HG03045 (cell line): Measurements from ENCODE around the gene LDB2.
"Not testable (repeated sequence)": the region's sequence is repeated elsewhere in the genome, so short reads cannot be mapped to it uniquely, and the experiment has no call there.

Source experiments
- ATAC-seq: cut with Tn5 transposase; IDR thresholded peaks from one replicate; pipeline ENCODE4 v1.9.1; 2021; ENCODE audit warnings: mild to moderate bottlenecking, moderate library complexity; ENCODE audit not compliant: unreplicated experiment

LDB2 gene

GRCh38 chr4:16897991-16898827 lies at the start of gene LDB2:
Gene LDB2 (minus strand): TSS chr4:16898645.
- no peak for ATAC-seq

- ATAC-seq, result no peak
Measured at GRCh38 chr4:16942491-16942890, 44.0 kb upstream of the LDB2 start.

GRCh38 chr4:16939178-16939577 lies 40.7 kb upstream of the LDB2 start:
- ATAC-seq, result no peak

GRCh38 chr4:16938512-16939040 lies 40.1 kb upstream of the LDB2 start:
- ATAC-seq, result no peak

- ATAC-seq, result no peak
Measured at GRCh38 chr4:16931339-16932305, 33.2 kb upstream of the LDB2 start.

GRCh38 chr4:16926214-16926613 lies 27.8 kb upstream of the LDB2 start:
- ATAC-seq, result no peak

DNA sequence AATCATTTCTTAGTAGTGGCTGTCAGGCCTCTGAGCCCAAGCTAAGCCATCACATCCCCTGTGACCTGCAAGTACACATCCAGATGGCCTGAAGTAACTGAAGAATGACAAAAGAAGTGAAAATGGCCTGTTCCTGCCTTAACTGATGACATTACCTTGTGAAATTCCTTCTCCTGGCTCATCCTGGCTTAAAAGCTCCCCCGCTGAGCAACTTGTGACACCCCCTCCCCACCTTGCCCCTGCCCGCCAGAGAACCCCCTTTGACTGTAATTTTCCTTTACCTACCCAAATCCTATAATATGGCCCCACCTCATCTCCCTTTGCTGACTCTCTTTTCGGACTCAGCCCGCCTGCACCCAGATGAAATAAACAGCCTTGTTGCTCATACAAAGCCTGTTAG lies 20.3 kb upstream of the LDB2 start:
- not testable (repeated sequence) for ATAC-seq

GRCh38 chr4:16916719-16917337 lies 18.4 kb upstream of the LDB2 start:
- peak; percentile 99 for ATAC-seq

GRCh38 chr4:16916031-16916430 lies 17.6 kb upstream of the LDB2 start:
- no peak for ATAC-seq

GRCh38 chr4:16914208-16914607 lies 15.8 kb upstream of the LDB2 start:
- no peak for ATAC-seq

GRCh38 chr4:16912896-16913295 lies 14.5 kb upstream of the LDB2 start:
- ATAC-seq, result no peak

- ATAC-seq, result no peak
Measured at GRCh38 chr4:16909281-16909680, 10.8 kb upstream of the LDB2 start.

- no peak for ATAC-seq
Measured at GRCh38 chr4:16908377-16909021, 10.1 kb upstream of the LDB2 start.

DNA sequence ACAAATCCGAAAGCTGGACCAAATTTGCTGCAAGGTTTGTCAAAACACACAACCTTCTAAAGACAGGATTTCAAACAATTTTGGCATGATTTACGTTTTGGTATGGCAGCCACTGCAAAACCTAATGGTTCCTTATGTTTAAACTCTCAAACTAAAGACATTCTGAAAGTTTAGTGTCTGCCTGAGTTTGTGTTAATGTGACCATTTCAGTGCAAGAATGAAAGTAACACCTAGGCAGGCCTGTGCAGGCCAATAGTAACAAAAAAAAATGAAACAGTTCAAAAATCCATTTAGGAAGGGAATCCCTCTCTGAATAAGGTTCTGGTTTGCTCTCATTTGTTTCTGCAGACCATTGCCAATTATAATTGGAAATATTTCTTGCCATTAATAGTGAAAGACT lies 1.9 kb upstream of the LDB2 start:
- no peak for ATAC-seq

DNA sequence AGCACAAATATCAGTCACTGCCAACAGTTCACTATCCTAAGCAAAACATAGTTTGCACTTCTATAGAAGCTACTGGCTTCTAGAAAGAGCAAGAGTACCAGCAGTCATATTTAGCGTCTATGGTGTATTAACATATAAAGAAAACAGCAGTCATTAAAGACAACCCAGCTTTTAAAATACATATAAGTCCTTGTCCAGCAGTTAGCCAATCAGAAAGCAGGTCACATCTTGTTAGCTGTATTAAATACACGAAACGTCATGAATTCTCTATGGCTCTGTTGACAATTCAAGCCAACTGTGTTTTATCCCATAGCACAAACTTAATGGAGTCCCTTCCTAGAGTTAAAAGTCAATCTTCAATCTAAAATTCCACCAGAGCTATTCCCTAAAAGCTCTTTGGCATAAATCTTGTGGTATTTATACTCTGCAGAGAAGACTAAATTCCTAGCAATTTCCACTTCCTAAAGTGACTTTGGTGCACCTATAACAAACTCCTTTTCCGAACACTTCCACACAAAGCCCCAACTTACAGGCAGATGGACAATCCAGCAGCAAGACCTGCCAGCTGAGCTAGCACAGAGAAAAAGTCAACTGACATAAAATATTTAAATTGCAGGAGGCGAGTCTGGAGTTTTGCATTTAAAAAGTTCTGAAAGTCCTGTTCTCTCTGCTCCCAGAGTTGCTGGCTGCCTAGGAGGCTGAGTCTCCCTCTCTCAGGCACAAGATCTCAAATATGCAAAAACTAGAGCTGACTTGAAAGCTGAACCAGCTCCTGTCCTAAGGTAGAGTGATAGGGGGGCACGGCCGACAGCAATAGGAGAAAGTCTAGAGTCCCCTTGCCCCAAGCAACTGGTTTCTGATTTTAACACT lies 1.3 kb downstream of the LDB2 start:
- no peak for ATAC-seq

DNA sequence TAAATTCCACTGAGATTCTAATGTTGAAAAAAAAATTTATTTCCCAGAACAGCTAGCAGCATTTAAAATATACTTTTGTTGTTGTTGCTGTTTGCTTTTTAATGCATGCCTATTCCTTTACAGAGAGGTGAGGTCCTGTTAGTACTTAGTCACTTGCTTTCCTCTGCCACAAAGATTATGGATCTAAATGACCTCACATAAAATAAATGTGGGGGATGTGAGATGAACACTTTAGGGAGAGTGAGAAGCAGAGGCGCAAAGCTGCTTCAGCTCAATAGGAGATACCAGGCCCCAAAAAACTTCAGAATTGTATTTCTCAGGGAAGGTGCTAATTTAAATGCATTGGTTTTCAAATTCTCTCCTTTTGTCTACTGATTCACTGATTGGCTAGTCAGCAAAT lies 4.0 kb downstream of the LDB2 start:
- no peak for ATAC-seq

- ATAC-seq, result no peak
Measured at GRCh38 chr4:16893141-16893651, 5.2 kb downstream of the LDB2 start.

DNA sequence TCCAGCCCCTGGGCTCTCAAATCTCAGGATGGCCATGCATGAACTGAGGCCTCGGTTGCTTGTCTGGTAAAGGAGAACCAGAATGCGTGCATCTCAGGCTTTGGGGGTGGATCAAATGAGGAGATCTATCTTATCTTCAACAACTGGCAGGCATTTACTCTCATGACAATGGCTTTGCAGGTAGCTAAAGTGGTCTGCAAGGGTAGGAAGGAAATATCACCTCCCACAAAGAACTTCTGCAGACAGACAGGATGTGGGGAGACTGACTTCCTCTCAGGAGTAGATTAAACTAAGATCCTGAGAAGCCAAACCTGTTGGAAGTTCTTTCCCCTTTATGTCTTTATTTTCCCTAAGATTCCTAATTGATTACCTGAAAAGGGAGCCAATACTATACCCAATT lies 7.8 kb downstream of the LDB2 start:
- no peak for ATAC-seq

DNA sequence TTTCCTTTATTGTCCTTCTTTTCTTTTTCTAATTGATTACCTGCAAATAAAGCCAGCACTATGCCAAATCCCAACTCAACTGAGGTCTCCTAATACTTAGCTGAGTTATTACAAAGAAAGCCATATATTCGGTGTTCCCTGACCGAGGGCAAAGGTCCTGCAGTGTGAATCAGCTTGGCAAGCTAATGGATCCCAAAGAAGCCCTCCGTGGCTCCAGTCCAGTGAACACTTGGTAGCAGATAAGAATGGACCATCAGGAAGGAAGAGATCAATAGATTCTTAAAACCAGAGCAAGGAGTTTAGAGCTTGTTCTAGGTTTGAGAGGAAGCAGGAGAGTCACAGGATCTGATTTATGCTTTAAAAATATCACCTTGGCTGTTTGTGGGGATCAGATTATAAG lies 8.5 kb downstream of the LDB2 start:
- no peak for ATAC-seq
